NCI-H1092 treated with DMSO at 0.1 percent for 48 hours (cell line): ENCODE data around the gene IFT22.
"Not testable (repeated sequence)": the region's sequence is repeated elsewhere in the genome, so short reads cannot be mapped to it uniquely, and the experiment has no call there.

ENCODE experiments used
- DNase-seq: peaks from one replicate; lab custom pipeline; 2025; lab: John Stamatoyannopoulos, UW

The IFT22 gene

GRCh38 chr7:101308245-101309085, 13.1 kb downstream of the IFT22 start:
- DNase-seq, result peak; percentile 11

GRCh38 chr7:101306307-101306706, 15.3 kb downstream of the IFT22 start:
- no peak for DNase-seq

DNA sequence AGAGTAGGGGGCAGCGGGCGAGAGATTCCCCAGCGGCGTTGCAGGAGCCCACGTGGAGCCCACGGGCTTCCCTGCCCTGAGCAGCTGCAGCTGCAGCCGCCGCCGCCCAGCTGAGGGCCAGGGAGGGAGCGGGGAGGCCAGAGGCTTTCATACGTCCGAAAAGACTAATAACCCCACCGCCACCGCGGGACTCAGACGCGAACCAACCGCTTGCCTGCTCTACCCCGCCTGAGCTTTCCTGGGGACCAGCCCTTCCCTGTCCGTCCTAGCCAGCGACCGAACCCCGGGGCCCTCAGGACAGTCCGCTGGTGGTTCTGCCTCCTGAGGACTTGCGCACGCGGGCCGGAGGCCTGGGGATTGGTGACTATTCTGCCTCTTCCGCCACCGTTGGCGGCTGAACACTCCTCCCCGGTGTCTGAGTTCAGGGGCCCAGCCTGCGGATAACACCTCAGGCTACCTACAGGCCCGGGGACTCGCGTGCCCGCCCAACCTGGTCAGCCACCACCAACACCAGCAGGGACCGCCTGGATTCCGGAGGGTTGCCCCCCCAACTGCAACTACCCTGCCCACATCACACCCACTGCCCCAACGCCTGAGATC, 18.4 kb downstream of the IFT22 start:
- no peak for DNase-seq

DNA sequence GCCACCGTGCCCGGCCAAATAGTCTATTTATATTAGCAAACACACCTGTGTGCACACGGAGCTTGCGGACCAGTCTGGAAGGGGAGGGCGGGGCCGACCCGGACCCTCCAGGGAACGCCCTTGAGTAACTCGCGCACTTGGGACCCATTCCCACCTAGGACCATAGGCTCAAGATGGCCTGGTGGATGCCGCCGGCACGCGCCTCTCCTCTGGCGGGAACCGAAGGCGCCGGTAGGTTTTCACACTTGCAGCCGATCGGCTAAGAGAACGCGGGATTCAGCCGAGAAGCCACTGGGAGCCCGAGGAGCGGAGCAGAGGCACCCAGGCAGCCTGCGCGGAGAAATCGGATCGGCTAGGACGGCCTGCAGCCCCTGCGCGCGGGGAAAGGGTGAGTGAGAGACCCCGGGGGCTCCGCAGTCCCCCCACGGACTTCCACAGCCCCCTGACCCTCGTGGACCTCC, 18.9 kb downstream of the IFT22 start:
- DNase-seq, result no peak

DNA sequence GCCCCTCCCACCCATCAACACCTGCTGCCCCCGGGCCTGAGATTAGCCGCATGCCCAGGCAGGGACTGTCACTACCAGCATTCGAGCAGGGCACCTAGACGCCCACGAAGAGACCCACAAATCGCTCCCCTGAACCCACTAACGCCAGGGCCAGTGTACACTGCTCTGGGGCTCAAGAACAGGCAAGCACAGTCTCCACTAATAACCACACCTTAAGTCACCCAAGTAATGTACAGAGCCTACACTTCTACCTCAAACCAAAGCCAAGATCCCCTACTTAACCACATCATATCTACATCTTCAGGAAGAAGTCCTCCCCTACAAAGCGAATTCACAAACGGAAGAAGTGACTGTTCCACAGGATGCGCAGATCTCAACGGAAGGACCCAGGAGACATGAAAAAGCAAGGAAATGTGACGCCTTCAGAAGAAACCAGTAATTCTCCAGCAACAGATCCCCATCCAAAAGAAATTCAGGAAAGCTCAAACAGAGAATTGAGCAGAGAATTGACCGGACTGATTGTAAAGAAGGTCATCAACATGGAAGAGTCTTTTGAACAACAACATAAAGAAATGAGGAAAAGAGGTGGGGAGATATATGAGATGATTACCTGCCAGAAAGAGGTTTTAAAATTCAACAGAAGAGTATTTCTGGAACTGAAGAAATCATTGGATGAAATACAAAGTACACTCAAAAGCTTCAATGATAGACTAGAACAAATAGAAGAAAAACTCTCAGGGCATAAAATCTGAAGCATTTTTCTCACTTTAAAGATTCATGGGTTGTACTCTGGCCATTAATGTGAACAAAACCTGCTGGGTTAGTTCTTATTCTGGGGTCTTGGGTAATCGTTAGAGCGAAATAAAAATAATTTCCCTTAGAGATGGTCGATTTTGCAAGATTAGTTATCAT, 20.9 kb downstream of the IFT22 start:
- no peak for DNase-seq

GRCh38 chr7:101299511-101300464, 21.8 kb downstream of the IFT22 start:
- no peak for DNase-seq

GRCh38 chr7:101294832-101295121, 26.8 kb downstream of the IFT22 start:
- DNase-seq, result no peak

DNA sequence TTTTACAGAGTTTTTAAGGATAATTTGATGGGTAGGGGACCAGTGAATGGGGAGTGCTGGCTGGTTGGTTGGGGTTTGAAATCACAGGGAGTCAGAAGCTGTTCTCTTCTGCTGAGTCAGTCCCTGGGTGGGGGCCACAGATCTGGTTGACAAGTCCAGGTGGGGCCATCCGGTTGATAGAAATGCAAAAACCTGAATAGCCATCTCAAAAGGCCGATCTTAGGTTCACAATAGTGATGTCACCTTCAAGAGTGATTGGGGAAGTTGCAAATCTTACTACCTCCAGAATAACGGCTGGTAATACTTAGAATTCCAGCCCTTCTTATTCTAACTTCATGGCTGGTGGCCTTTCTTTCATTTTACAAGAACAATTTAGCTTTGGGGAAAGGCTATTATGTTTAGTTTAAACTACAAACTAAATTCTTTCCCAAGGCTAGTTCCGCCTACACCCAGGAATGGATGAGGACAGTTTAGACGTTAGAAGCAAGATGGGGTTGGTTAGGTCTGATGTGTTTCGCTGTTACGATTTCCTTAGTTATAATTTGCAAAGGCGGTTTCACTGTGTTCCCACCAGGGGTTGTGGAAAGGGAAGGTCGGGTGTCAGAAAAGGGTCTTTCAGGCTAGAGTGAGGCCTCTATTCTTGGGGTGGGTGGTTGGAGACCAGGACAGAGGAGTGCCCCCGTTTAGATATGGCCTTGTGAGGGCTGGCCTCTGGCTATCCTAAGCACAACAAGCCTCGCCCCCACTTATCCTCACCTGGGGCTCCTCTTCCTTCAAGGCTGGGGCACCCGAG, 27.4 kb downstream of the IFT22 start:
- DNase-seq, result no peak

DNA sequence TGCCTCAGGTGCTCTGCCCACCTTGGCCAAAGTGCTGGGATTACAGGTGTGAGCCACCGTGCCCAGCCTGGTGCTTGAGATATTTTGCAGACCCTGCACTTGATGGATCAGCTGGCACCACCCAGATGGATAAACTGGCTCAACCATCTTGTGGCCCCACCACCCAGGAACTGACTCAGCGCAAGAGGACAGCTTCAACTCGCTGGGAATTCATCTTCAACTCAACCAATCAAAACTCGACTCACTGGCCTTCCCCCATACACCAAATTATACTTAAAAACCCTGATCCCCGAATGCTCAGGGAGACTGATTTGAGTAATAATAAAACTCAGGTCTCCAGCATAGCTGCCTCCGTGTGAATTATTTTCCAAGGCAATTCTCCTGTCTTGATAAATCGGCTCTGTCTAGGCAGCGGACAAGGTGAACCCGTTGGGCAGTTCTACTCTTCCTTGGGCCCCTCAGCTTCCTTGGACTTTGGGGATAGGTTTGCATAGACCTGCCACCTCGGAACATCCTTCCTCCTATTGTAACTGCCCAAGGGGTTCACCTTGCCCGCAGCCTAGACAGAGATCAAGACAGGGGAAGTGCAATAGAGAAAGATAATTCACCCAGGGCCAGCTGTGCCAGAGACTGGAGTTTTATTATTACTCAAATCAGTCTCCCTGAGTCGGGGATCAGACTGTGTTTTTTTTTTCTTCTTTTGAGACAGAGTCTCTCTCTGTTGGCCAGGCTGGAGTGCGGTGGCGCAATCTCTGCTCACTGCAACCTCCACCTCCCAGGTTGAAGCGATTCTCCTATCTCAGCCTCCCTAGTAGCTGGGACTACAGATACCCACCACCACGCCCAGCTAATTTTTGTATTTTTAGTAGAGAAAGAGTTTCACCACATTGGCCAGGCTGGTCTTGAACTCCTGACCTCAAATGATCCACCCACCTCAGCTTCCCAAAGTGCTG, 28.3 kb downstream of the IFT22 start:
- not testable (repeated sequence) for DNase-seq

GRCh38 chr7:101292566-101292965, 29.0 kb downstream of the IFT22 start:
- DNase-seq, result not testable (repeated sequence)

- peak; percentile 66 for DNase-seq
Observed at GRCh38 chr7:101290186-101291037, 31.2 kb downstream of the IFT22 start.

GRCh38 chr7:101289687-101290086, 31.9 kb downstream of the IFT22 start:
- not testable (repeated sequence) for DNase-seq

GRCh38 chr7:101288439-101288838, 33.2 kb downstream of the IFT22 start:
- no peak for DNase-seq

DNA sequence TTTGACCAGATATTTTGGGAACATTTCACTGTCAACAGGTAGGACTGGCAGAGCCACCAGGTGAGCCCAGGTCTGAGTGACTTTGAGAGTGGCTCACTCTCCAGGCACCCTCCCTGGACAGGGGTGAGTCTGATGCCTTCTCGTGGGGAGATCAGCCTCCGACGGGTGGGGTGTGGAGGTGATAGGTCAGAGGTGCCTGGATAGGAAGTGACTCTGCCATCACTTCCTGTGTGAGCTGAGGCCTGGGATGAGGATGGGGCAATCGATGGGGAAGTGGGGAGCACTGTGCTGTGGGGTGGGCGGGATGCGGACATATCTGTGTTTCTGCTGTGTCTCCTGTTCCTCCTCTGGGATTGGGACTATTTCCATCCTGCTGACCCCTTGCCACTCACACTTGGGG, 34.6 kb downstream of the IFT22 start:
- no peak for DNase-seq

GRCh38 chr7:101285880-101286279, 35.7 kb downstream of the IFT22 start:
- DNase-seq, result peak; percentile 85

DNA sequence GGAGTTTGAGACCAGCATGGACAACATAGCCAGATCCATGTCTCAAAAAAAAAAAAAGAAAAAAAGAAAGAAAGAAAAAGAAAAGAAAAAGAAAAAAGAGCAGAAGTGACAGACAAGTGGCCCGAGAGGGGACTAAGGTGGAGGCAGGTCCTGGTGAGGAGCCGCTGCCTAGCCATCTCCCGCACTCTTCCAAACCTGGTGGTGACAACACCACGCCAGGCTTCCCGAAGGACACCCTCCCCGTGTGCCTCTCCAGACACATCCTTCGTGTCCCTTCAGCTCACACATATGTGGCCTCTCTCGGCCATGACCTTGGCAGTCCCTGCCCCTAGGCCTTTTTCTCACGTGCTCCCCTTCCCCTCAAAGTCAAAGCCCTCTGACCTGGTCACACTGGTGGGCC, 36.4 kb downstream of the IFT22 start:
- DNase-seq, result no peak

DNA sequence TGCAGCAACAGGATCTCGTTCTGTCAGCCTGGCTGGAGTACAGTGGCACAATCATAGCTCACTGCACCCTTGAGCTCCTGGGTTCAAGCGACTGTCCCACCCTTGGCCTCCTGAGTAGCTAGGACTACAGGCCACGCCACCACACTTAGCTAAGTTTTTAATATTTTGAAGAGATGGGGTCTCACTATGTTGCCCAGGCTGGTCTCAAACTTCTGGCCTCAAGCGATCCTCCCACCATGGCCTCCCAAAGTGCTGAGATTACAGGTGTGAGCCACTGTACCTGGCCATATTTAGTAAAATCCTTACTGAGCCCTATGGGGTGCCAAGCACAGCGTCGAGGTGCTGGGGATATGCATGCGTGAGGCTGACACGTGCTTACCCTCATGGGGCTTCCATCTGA, 40.7 kb downstream of the IFT22 start:
- DNase-seq, result not testable (repeated sequence)

DNA sequence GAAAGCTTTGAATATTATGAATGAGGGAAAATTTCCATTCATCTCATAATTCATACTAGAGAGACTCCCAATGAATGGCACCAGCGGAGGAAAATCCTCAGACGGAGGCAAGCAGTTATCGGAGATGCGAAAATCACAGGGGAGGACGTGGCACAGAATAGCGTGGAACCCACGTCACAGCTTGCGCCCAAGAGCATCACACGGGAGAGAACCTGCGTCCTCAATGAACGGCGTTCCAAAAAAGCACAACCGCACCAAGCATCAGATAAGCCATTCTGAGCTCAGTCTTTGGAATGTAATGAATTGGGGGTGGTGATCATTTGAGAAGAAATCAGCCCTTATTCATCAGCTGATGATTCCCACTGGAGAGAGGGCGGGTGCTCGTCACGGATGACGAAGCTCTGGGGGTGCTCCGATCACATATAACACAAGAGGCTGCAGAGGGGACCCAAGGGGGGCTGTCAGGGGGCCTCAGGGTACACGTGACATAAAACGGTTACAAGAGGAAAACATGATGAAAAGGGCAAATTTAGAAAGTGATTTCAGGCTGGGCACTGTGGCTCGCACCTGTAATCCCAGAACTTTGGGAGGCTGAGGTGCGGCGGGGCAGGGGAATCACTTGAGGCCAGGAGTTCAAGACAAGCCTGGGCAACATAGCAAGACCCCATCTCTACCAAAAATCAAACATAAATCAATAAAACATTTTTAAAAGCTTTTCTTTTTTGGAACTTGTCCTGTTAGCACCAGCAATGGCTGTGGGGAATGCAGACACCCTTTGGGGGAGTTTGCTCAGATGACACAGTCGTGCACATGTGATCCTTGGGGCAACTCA, 42.9 kb downstream of the IFT22 start:
- no peak for DNase-seq
